GM18517 (cell line): Measurements from ENCODE around the gene TMEM116.
"Not testable (repeated sequence)": the region's sequence is repeated elsewhere in the genome, so short reads cannot be mapped to it uniquely, and the experiment has no call there.

ENCODE experiments used
- ATAC-seq: cut with Tn5 transposase; IDR thresholded peaks from one replicate; pipeline ENCODE4 v1.9.1; 2021; ENCODE audit warnings: mild to moderate bottlenecking, moderate library complexity; ENCODE audit not compliant: unreplicated experiment

TMEM116 gene

GRCh38 chr12:111980598-111980997 is 32.4 kb downstream of the TMEM116 start:
- no peak for ATAC-seq

- no peak for ATAC-seq
Observed at GRCh38 chr12:111978545-111978944, 34.4 kb downstream of the TMEM116 start.

- no peak for ATAC-seq
Observed at GRCh38 chr12:111976860-111977259, 36.1 kb downstream of the TMEM116 start.

DNA sequence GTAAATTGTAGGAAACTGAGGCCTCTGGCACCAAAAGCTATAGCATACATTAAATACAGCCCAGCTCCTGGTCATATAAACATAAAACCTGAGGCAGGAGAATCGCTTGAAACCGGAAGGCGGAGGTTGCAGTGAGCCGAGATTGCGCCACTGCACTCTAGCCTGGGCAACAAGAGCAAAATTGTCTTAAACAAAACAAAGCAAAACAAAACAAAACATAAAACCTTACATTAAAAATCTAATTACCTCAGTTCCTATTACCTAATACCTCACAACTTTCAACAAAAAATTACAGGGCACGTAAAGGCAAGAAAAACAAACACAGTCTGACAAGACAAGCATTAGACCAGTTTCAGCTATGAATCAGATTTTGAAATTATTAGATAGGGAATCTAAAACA is 36.7 kb downstream of the TMEM116 start:
- no peak for ATAC-seq

- no peak for ATAC-seq
Observed at GRCh38 chr12:111975161-111975931, 37.6 kb downstream of the TMEM116 start.

DNA sequence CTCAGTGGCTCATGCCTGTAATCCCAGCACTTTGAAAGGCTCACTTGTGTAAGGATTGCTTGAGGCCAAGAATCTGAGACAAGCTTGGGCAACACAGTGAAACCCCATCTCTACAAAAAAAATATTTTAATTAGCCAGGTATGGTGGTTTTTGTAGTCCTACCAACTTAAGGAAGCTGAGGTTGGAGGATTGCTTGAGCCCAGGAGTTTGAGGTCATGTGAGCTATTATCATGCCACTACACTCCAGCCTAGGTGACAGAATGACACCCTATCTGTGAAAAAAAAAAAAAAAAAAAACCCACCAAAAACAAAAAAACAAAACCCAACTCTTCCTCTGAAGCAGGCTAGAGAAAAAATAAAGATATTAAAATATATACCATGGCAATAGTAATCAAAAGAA is 41.2 kb downstream of the TMEM116 start:
- ATAC-seq = no peak

- ATAC-seq = no peak
Observed at GRCh38 chr12:111964935-111965334, 48.0 kb downstream of the TMEM116 start.

- not testable (repeated sequence) for ATAC-seq
Observed at GRCh38 chr12:111959518-111959917, 53.4 kb downstream of the TMEM116 start.

- not testable (repeated sequence) for ATAC-seq
Observed at GRCh38 chr12:111957224-111957623, 55.7 kb downstream of the TMEM116 start.

- ATAC-seq = no peak
Observed at GRCh38 chr12:111954969-111955368, 58.0 kb downstream of the TMEM116 start.

GRCh38 chr12:111953455-111953854 is 59.5 kb downstream of the TMEM116 start:
- ATAC-seq = no peak

- not testable (repeated sequence) for ATAC-seq
Observed at GRCh38 chr12:111952084-111952787, 60.7 kb downstream of the TMEM116 start.

GRCh38 chr12:111950961-111951676 is 61.8 kb downstream of the TMEM116 start:
- not testable (repeated sequence) for ATAC-seq

- no peak for ATAC-seq
Observed at GRCh38 chr12:111943929-111944328, 69.0 kb downstream of the TMEM116 start.

DNA sequence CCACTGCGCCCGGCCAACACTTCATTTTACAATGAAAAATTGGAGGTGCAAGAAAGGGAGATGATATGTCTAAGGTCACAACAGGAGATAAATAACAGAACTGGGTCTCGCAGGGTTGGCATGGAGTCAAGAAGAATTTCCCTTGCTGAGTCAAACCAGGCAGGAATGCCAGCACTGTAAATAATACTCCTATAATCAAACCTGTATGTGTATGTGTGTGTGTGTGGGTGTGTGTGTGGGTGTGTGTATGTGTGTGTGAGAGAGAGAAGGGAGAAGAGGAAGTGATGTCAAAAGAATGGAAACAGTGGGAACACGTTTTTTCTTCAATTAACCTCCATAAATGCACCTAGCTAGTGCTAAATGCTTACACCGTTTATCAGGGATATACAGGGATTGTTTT is 70.4 kb downstream of the TMEM116 start:
- no peak for ATAC-seq

GRCh38 chr12:111937429-111937828 is 75.5 kb downstream of the TMEM116 start:
- no peak for ATAC-seq

GRCh38 chr12:111936869-111937268 is 76.1 kb downstream of the TMEM116 start:
- no peak for ATAC-seq

DNA sequence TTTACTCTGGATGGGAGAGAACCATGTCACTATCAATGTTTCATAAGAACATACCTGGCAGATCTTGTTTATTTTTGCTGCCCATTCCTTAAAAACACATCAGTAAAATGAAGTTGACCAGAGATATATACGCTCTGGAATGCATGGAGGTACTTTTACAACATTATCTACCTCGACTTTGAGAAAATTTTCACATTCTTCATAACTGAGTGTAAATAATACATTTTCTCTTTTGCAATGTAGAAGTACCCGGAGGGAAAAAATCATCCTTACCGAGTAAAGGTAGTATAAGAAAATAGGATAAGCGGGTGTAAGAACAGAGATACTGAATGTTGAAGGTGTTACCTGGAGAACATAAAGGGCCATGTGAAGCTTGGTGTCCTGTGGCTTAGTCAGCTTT is 80.7 kb downstream of the TMEM116 start:
- ATAC-seq = no peak

GRCh38 chr12:111927346-111927745 is 85.6 kb downstream of the TMEM116 start:
- no peak for ATAC-seq

DNA sequence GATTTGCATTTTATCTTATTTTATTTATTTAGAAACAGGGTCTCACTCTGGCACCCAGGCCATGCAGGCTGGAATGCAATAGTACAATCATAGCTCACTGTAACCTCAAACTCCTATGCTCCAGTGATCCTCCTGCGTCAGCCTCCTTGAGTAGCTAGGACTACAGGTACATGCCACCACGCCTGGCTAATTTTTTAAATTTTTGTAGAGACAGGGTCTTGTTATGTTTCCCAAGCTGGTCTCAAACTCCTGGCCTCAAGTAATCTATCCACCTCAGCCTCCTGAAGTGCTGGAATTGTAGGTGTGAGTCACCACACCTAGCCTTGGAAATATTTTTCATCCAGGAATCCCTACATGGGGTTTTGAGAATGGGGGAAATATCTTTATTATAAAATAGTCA is 86.3 kb downstream of the TMEM116 start:
- ATAC-seq = no peak

- no peak for ATAC-seq
Observed at GRCh38 chr12:111925171-111925570, 87.8 kb downstream of the TMEM116 start.

GRCh38 chr12:111907740-111908139 is 105.2 kb downstream of the TMEM116 start:
- no peak for ATAC-seq
